IPS-11a (cell line): ENCODE data around the gene PRXL2B.
"Not testable (repeated sequence)": the region's sequence is repeated elsewhere in the genome, so short reads cannot be mapped to it uniquely, and the experiment has no call there.

ENCODE experiments used
- H3K4me3 ChIP-seq: one replicate; pipeline ENCODE4 v1.5.1; 2013; ENCODE audit warnings: low read depth, low read length, control low read depth

Gene PRXL2B

DNA sequence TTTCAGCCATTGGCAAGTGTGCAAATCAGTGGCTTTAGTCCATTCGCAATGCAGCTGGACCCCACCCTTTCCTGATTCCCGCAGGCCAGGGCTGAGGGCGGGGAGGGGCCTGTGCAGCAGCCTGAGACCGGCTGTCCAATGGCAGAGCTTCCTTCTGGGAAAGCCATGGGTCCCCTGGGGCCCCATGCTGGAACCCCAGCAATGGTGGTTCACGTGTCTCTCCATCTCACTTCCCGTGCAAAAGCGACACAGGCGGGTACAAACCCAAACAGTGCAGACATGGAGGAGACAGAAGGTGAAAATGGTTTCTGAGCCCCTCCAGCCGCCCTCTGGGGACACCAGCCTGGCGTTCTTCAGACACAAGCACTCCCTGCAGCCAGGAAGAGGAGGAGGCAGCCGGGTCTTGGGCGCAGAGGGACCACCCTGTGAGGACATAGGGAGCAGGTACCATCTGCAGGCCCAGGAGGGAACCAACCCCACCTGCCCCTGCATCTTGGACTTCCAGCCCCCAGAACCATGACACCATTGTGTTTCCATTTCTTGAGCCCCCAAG, 36.2 kb upstream of the PRXL2B start:
- not testable (repeated sequence) for H3K4me3 ChIP-seq

GRCh38 chr1:2551544-2551943, 35.0 kb upstream of the PRXL2B start:
- H3K4me3 ChIP-seq, result not testable (repeated sequence)

DNA sequence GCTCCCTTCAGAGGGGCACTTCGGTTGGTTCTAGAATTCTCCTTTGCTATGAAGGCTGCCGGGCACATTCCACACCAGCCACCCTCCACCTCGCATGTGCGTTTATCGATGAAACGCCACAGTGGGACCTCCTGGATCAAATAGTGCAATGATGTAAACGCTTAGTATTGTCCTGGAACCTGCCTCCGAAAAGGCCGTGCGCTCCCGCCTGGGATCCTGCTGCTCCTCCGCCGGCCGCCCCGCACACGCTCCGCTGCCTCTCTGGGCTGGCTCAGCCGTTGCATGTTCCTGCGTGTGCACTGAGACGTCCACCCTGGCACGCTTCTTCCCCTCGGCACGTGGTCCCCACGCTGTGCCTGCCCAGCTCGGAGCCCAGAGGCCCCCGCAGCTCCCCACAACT, 34.4 kb upstream of the PRXL2B start:
- H3K4me3 ChIP-seq, result no peak overlapping the region

GRCh38 chr1:2553076-2553475, 33.5 kb upstream of the PRXL2B start:
- H3K4me3 ChIP-seq, result not testable (repeated sequence)

GRCh38 chr1:2553871-2554620, 32.5 kb upstream of the PRXL2B start:
- no peak overlapping the region for H3K4me3 ChIP-seq

- H3K4me3 ChIP-seq, result no peak overlapping the region
These were observed 31.8 kb upstream of the PRXL2B start for GRCh38 chr1:2554621-2555387.

GRCh38 chr1:2555634-2556276, 30.8 kb upstream of the PRXL2B start:
- no peak overlapping the region for H3K4me3 ChIP-seq

DNA sequence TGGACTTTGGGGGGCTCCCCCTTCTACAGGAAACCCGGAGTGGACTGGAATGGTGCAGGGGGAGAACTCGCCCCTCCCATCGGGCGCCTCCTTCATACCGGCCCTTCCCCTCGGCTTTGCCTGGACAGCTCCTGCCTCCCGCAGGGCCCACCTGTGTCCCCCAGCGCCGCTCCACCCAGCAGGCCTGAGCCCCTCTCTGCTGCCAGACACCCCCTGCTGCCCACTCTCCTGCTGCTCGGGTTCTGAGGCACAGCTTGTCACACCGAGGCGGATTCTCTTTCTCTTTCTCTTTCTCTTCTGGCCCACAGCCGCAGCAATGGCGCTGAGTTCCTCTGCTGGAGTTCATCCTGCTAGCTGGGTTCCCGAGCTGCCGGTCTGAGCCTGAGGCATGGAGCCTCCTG, 30.3 kb upstream of the PRXL2B start, which contains the start of gene TNFRSF14:
Gene TNFRSF14, plus strand, starts transcription at position 95 of the 401 bp plus-strand sequence. Its CDS starts 294 bp downstream, at position 389.
- no peak within 1 kb of the TSS for H3K4me3 ChIP-seq

- H3K4me3 ChIP-seq, result no peak overlapping the region
These were observed 29.7 kb upstream of the PRXL2B start for GRCh38 chr1:2556678-2557481.

GRCh38 chr1:2557482-2558400, 28.8 kb upstream of the PRXL2B start:
- no peak overlapping the region for H3K4me3 ChIP-seq

- no peak overlapping the region for H3K4me3 ChIP-seq
These were observed 28.2 kb upstream of the PRXL2B start for GRCh38 chr1:2558420-2558819.

DNA sequence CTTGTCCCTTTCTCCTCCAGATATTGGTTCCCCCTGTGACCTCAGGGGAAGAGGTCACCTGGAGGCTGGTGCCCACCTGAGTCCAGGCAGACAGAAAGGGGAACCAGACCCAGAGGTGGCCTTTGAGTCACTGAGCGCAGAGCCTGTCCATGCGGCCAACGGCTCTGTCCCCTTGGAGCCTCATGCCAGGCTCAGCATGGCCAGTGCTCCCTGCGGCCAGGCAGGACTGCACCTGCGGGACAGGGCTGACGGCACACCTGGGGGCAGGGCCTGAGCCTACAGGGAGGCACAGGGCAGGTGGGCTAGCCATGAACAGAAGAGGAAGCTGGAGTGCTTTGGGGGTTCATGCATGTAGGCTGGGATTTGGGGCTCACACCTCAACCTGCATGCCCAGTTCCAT, 27.7 kb upstream of the PRXL2B start:
- no peak overlapping the region for H3K4me3 ChIP-seq

GRCh38 chr1:2559509-2560298, 26.9 kb upstream of the PRXL2B start:
- H3K4me3 ChIP-seq, result no peak overlapping the region

- no peak overlapping the region for H3K4me3 ChIP-seq
These were observed 26.1 kb upstream of the PRXL2B start for GRCh38 chr1:2560299-2561073.

DNA sequence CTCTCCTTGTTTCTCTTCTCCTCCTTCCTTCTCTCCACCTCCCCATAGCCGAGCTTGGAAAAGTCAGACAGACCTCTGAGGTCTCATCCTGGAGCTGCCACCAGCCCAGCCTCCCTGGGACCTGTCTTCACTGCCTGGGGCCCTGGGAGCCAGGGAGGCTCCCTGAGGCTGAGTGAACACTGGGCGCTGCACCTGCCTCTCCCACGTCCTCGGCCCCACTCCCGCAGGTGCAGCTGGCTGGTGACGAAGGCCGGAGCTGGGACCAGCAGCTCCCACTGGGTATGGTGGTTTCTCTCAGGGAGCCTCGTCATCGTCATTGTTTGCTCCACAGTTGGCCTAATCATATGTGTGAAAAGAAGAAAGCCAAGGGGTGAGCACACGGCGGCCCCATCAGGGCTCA, 25.1 kb upstream of the PRXL2B start:
- H3K4me3 ChIP-seq, result no peak overlapping the region

GRCh38 chr1:2561898-2562895, 24.4 kb upstream of the PRXL2B start:
- no peak overlapping the region for H3K4me3 ChIP-seq

GRCh38 chr1:2563205-2563604, 23.4 kb upstream of the PRXL2B start:
- no peak overlapping the region for H3K4me3 ChIP-seq
